Lower leg skin (tissue), 4 donors: ENCODE measurements around the gene ZNF474. TPM values are rescaled to one million over a fixed set of nuclear protein-coding genes. Genes with fewer than 3 reads are reported as not detected.

ENCODE experiments used
- DNase-seq, 2 donors: peaks; one replicate each; pipeline ENCODE4 v3.0.0-alpha.2; 2019; ENCODE audit warnings: low spot score in 2 of 2
- H3K4me3 ChIP-seq: fragments of 200-600 bp; sonication (generic); 2 replicates; pipeline ENCODE4 v1.5.1; 2017; ENCODE audit warnings: mild to moderate bottlenecking, low read depth; ENCODE audit not compliant: poor library complexity, severe bottlenecking
- POLR2A ChIP-seq, 2 donors: fragments of 450-650 bp; IDR thresholded peaks; one replicate each; pipeline ENCODE4 v1.6.1; 2016 to 2017; ENCODE audit warnings: antibody characterized with exemption in 2 of 2, mild to moderate bottlenecking in 1 of 2, moderate library complexity in 1 of 2
- WGBS, 2 donors: methylation state at CpG; one replicate each; pipeline ENCODE4 v1.1.5; 2018; 5-methylcytosine and 5-hydroxymethylcytosine counted together
- intact Hi-C: fragments of 100-400 bp; cut with DNase I; formaldehyde crosslinking; loops from one replicate; pipeline ENCODE4 v1.15.0; 2023; ENCODE audit warnings: low total_unique reads
- total RNA-seq, 4 donors: library from RNA; depleted of rRNA; stranded (reverse); fragments of >200 nt; gene quantifications; one replicate each; pipeline ENCODE4 v1.1.0, GENCODE V29; 2016
- TF ChIP-seq, protein P1 (sequence below), 3 donors: fragments of 450-650 bp; IDR thresholded peaks; one replicate each; pipeline ENCODE4 v1.5.1; 2016; ENCODE audit warnings: antibody characterized with exemption in 3 of 3, mild to moderate bottlenecking in 3 of 3, moderate library complexity in 2 of 3

The ZNF474 gene
- total RNA-seq, 4 donors from 2014 or later, result 0.15 to 0.91 (median 0.68) TPM; not detected in 1

DNA sequence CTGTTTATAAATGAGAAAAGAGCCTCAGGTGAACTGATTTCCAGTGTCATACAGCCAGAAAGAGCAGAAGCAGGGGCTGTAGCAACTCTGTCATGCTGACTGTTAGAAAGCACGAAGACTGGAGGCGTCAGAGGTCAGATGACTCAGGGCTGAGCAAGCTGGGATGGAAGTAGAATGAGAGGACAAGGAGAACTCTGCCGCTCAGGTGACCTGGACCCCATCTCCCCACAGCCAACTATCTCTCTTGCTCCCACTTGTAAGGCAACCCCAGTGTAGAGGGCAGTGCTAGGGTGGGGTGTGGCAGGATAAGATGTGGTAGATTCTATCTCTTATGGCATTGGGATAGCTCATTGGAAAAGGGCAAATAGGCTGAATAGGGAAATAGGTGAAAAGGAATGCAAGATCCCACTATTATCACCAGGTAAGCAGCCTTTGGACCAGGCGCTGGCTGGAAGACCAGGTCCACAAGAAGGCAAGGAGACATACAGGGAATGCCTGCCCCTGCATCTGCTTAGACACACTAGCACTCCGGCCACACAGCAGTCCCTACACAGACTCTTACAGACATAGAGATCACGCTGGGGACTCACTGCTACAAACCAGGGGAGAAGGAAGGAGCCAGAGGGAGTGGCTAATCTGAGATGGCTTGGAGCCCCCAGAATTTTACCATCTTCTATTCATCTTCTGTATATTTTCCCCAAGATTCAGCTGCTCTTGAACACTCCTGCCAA lies 30.1 kb upstream of the ZNF474 start:
- WGBS, 2 donors, result 81 to 86% methylated on average over 6 of the region's 6 CpGs
- TF ChIP-seq, protein P1, sequence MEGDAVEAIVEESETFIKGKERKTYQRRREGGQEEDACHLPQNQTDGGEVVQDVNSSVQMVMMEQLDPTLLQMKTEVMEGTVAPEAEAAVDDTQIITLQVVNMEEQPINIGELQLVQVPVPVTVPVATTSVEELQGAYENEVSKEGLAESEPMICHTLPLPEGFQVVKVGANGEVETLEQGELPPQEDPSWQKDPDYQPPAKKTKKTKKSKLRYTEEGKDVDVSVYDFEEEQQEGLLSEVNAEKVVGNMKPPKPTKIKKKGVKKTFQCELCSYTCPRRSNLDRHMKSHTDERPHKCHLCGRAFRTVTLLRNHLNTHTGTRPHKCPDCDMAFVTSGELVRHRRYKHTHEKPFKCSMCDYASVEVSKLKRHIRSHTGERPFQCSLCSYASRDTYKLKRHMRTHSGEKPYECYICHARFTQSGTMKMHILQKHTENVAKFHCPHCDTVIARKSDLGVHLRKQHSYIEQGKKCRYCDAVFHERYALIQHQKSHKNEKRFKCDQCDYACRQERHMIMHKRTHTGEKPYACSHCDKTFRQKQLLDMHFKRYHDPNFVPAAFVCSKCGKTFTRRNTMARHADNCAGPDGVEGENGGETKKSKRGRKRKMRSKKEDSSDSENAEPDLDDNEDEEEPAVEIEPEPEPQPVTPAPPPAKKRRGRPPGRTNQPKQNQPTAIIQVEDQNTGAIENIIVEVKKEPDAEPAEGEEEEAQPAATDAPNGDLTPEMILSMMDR (IDR thresholded peaks at IDR 0.05), result no peak
- TF ChIP-seq POLR2A (IDR thresholded peaks at IDR 0.05), result no peak
- no peak for DNase-seq
- H3K4me3 ChIP-seq, result no peak overlapping the region
- intact Hi-C loops, result loop anchor here (10.0 kb wide), 1 partner anchor 56 kb away; no protein-coding TSS in a partner anchor

- no peak for DNase-seq
Measured at GRCh38 chr5:122101636-122102285, 27.6 kb upstream of the ZNF474 start.

DNA sequence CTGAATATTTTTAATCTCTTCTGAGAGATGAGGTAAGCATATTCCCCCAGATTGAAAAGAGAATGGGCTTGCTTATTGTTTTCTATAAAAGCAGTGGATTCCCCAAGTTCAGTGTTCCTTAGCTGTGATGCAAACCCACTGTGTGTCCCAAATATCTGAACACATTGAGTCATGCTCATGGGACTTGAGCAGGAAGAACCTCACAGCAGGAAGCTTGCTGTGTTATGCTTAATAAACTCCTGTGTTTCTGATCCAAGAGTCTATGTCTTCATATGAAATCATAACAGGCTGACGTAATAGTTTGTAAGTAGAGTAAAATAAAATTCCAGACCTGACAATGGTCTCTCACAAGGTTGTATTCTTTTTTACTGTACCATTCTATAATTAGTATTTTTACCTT lies 26.5 kb upstream of the ZNF474 start:
- intact Hi-C loops, result no loop called here
- no peak for DNase-seq

More at GRCh38 chr5:122101636-122102285, 27.6 kb upstream of the ZNF474 start:
- H3K4me3 ChIP-seq, result no peak overlapping the region
- 35 to 37% methylated on average over 4 of the region's 4 CpGs for WGBS, 2 donors
- intact Hi-C loops, result no loop called here
- TF ChIP-seq POLR2A (IDR thresholded peaks at IDR 0.05), result no peak
- TF ChIP-seq, protein P1 (IDR thresholded peaks at IDR 0.05), result no peak

GRCh38 chr5:122105909-122106308 lies 23.4 kb upstream of the ZNF474 start:
- no peak overlapping the region for H3K4me3 ChIP-seq
- no peak for TF ChIP-seq POLR2A (IDR thresholded peaks at IDR 0.05)
- TF ChIP-seq, protein P1 (IDR thresholded peaks at IDR 0.05), result no peak
- WGBS, 2 donors, result 78 to 82% methylated on average over 2 of the region's 2 CpGs
- intact Hi-C loops, result no loop called here
- no peak for DNase-seq

More for the DNA sequence above, 26.5 kb upstream of the ZNF474 start:
- no peak overlapping the region for H3K4me3 ChIP-seq
- 54 to 59% methylated on average over 1 of the region's 1 CpG for WGBS, 2 donors
- TF ChIP-seq POLR2A (IDR thresholded peaks at IDR 0.05), result no peak
- TF ChIP-seq, protein P1 (IDR thresholded peaks at IDR 0.05), result no peak

GRCh38 chr5:122107016-122107415 lies 22.3 kb upstream of the ZNF474 start:
- no peak overlapping the region for H3K4me3 ChIP-seq
- TF ChIP-seq POLR2A (IDR thresholded peaks at IDR 0.05), result no peak
- TF ChIP-seq, protein P1 (IDR thresholded peaks at IDR 0.05), result no peak
- 70 to 73% methylated on average over 4 of the region's 4 CpGs for WGBS, 2 donors
- no peak for DNase-seq
- intact Hi-C loops, result no loop called here
